ENCODE measurements around the gene HIVEP2.
A peak's percentile ranks its signal among the peaks of the same experiment; 100 is the strongest.

Gene HIVEP2

DNA sequence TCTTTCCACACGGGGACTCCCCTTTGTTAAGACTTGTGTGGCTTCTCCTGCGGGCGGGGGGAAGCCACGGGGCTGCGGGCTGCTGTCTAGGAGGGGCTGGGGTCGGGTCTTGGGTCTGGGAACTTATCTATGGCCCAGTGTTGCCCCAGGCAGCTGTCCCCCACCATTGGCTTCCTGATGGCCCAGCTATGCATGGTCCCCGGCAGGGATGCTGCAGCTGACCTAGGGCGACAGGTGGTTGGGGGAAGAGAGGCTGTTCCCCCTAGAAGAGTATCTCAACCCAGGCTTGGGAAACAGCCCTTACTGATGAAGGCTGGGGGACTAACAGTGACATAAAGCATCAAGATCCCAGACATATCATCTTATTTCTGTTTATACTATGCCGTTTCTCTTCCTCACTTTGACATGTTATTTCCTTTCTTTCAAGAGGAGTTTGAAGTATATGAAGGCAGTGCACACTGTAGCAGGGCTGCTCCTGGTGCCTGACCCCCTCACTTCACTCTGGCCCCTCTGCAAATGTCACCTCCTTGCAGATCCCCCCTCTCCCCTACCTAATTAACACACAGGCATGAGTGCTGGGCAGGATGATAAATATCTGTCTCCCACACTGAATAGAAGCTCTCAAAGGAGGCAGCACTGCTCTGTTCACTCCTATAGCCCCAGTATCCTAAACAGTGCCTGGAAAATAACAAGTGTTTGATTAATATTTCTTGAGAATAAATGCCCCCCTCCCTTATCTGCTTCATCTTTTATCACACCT lies 87.0 kb downstream of the HIVEP2 start:
- DNase-seq = no peak

DNA sequence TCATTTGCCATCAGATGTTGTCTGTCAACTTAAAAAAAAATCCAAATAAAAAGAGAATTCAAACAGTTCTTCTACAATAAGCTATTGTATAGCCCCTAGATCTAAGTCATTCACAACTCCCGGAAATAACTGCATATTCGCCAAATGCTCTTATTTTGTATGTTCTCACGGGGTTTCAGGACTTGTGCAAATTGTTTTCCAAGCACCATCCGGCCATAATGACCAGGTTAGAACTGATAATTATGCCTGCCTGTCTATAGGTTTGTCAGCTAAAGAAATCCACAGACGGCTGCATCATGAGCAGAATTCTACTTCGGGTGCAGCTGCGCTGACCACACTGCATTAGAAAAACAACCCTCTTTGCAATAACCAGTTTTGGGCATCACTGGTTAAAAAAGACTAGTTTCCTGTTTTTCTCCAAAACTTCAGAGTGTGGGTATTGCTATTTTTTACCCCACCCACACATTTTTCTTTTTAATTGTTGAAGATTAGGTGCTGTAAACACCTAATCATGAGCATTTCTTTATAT lies 87.7 kb downstream of the HIVEP2 start:
- no peak for DNase-seq

- peak; percentile 72 for DNase-seq
Measured at GRCh38 chr6:142856624-142857232, 88.2 kb downstream of the HIVEP2 start.

DNA sequence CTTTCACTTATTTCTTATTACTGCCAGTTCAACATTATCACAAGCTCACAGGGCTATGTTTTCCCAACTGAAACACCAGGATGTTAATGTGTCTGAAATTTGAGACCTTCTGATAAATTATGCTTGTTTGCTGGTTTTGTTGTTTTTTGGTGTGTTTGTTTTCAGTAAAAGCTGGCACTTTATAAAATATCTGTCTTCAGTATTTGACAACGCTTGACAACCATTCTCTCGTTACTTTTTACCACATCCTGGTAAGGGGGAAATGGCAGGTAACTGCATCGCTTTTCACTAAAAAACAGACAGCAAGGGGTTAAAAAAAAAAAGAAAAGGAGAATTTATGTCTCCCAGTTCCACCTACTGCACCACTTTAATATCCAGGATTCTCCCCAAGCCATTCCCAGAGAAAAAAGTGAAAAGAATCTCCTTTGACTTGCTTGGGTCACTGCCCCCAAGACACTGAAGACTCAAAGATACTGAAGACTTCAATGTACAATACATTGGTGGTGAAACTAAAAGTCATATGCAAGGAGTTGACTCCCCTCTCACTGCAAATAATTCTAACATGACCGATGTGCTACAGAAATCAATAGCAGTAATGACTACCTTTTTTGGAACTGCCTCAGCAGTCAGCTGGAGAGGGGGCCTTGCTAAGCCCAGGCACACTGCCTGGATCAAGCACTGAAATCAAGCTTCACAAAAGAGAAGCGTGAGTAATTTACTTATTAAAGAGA lies 88.9 kb downstream of the HIVEP2 start:
- DNase-seq = peak; percentile 71

DNA sequence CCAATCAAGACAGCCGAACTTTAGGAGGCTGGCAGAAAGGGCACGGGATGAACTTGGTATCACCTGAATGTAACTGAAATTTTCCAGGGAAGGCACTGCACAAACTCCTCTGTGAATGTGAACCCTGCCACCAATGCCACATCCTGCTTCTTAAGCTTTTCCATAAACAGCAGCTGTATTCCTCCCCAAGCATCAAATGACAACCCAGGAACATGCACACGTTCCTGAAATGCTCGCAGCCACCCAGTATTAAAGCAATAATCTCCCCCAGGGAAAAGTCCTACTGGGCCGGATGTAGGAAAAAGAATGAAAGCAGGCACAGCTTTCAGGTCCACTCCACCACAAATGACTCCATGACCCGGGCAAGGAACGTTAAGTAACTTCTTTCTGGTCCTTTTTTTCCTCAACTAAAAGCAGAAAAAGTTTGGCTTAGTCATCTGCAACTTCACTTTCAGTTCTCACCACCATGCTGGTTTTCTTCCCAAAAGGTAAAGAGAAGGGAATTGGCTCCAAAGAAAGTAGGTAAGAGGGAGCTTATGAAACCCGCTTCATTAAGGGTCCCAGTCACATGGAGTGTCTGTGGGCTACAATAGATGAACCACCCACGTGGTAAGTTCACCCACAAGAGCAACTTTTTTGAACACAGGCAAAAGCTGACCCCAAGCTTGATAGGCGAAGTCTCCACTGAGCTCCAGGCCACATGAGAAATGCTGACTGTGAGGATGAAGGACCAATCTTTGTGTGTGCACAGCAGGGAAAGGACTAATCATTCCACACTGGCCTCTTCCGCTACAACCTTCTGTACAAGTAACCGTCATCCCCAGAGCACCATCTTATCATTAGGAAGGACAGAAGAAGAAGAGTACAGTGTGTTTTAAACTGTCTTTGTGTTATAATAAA lies 90.1 kb downstream of the HIVEP2 start:
- no peak for DNase-seq

DNA sequence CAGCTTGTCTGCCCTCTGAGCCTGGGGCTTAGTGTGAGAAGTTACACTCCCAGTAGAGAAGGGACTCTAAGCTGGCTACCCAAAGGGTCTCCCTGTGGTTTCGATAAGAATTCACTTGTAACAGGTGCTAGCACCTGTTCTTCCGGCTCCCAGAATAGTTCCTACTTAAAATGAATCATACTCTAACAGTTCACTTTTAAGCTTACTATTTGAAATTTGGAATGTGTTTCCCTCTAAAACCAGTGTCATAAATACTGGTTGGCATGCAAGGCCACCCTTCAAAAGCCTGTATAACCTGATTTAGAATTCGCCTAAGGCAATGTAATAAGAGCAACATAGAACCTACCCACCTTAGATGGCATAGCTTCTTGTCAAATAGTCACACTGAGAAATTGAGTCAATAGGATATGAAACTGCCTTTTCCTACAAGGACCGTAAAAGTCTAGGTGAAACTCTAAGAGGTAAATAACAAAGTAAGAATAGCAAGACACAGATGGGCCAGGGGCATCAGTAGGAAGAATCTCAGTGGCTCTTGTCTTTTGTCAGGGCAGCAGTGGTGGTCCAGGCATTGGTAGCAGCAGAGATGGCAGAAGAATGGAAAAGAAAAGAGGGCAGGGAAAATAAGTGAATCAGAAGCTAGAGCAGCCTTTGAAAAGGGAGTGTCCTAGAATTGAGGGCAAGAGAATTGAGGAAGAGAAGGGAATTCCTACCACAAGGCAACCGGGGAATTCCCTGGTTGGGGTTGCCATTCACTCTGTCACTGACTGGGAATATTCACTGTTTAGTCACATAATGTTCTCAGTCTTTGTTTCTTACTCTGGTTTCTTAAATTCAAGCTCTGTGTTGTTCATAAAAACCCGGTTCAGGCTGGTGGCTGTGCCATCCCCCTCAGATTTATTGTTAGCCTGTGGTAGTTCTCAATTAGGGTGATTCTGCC lies 91.5 kb downstream of the HIVEP2 start:
- no peak for DNase-seq

GRCh38 chr6:142851601-142852000 lies 93.4 kb downstream of the HIVEP2 start:
- DNase-seq = peak; percentile 81

GRCh38 chr6:142850679-142851423 lies 94.1 kb downstream of the HIVEP2 start:
- DNase-seq = peak; percentile 87

DNA sequence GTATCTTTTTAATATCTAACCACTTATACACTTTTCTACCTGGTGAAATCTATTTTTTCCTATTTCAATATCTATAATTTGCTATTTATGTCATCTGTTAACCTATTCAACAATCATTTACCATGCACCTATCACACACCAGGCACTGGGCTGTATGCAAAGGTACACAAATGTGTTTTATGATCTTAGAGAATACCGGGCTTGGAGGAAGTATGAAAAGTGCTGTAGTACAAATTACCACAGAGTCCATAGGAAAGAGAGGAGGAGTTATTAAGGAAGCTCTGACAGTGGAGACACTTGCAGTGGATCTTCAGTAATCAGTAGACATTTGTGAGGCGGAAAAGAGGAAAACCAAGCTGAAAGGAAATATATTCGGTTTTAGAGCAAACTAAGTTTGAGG lies 96.0 kb downstream of the HIVEP2 start:
- no peak for DNase-seq

- no peak for DNase-seq
Measured at GRCh38 chr6:142848156-142848555, 96.8 kb downstream of the HIVEP2 start.

GRCh38 chr6:142846883-142847287 lies 98.1 kb downstream of the HIVEP2 start:
- no peak for DNase-seq

GRCh38 chr6:142846459-142846831 lies 98.5 kb downstream of the HIVEP2 start:
- no peak for DNase-seq

GRCh38 chr6:142845624-142846458 lies 99.1 kb downstream of the HIVEP2 start:
- DNase-seq = peak; percentile 77

DNA sequence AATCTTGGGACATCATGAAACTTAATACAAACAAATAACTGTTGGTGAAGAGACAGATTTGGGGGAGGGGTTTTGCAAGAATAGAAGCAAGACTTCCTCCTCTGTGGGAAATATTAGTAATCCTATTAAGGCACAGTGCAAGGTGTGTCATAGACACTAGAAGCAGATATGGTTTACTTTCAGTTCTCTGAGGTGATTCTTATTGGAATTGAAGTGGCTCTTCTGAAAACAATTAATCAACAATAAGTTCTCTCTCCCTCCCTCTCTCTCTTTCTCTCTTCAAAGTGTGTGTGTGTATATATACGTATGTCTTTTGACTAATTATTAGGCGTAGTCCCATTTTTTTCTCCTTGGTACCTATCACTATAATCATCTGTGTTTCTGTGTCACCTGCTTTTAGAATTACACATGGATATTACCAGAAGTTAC lies 99.8 kb downstream of the HIVEP2 start:
- DNase-seq = no peak

GRCh38 chr6:142844065-142844755 lies 100.8 kb downstream of the HIVEP2 start:
- DNase-seq = no peak

DNA sequence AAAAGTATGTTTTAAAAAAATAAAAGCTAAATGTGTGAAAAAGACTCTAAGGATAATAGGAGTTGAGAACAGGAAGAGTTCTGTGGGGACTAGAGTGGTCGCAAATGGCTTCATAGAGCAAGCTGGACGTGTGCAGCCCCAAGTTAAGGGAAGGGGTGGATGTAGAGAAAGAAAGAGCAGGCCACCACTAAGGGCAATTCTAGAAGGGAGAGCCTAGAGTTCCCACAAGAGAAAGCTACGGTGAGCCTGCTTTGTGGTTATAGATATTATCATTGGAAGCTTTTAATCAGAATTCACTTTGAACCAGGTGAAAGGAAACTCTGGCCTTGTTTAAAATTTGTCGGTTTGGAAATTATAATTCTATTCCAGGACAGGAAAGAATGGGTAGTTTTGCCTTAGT lies 101.6 kb downstream of the HIVEP2 start:
- no peak for DNase-seq

DNA sequence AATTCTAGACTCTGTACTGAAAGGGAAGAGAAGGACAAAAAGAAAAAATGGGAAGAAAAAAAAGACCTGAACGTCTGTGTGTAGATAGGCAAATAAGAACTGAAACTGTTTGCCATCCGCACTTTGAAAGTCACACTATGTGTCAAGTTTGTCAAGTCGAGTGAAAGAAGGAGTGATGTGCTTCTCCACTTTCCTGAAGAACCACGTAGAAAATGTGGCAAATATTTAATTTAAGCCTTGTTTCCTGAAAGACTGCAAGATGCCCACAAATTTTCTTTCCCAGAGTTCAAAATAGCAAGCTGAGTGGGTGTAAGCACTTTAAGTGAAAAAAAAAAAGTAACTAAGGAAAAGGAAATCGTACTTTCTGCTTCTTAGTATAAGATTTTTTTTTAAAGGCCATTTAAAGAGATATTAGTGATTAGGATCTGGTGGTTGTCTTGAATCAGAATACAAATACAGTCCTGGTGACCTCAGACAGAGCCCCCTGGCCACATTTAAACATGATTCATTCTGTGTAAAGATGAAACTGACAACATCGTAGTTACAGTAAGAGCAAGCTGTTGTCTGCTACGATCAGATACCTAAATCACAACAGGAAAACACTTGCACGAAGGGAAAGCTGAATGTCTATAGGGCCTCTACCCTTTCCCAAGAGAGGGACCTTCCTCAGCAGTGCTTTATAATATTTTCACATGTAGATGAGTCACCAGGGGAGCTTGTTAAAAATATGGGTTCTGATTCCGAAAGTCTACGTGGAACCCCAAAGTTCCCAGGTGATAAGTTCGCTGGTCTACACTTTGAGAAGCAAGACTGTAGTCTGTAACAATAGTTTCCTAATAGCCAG lies 102.3 kb downstream of the HIVEP2 start:
- DNase-seq = peak; percentile 90

DNA sequence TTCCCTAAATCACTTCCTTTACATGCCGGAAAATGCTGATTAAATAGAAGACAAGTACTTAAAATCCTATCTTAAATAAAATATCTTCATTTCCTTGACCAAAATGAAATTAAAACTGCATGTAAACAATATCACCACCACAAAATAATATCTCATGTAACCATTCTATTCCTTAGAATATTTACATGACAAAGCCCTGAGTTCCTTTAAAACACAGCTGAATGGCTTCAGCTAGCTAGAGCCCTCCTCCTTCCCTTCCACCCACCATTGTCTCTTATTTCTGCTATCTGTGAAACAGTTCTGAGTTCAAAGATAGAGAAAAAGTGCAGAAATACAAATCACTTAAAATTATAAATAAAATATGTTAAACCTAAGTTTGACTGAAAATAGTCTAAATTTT lies 103.1 kb downstream of the HIVEP2 start:
- no peak for DNase-seq
